ENCODE data around the gene SLAMF6.
"Not testable (repeated sequence)": the region's sequence is repeated elsewhere in the genome, so short reads cannot be mapped to it uniquely, and the experiment has no call there.

SLAMF6 gene

GRCh38 chr1:160522622-160523345 is at the start of gene SLAMF6:
Gene SLAMF6, minus strand, starts transcription at chr1:160523255. Its CDS starts 63 bp downstream, at chr1:160523192.
- DNase-seq: peak; percentile 32

GRCh38 chr1:160570840-160571239 is 47.8 kb upstream of the SLAMF6 start:
- DNase-seq: no peak

- DNase-seq: no peak
These were observed 46.8 kb upstream of the SLAMF6 start for GRCh38 chr1:160569806-160570205.

GRCh38 chr1:160567858-160568682 is 45.0 kb upstream of the SLAMF6 start:
- no peak for DNase-seq

- no peak for DNase-seq
These were observed 44.3 kb upstream of the SLAMF6 start for GRCh38 chr1:160567341-160567740.

- DNase-seq: no peak
These were observed 42.5 kb upstream of the SLAMF6 start for GRCh38 chr1:160565564-160565963.

GRCh38 chr1:160563230-160563629 is 40.2 kb upstream of the SLAMF6 start:
- DNase-seq: not testable (repeated sequence)

GRCh38 chr1:160562745-160563144 is 39.7 kb upstream of the SLAMF6 start:
- not testable (repeated sequence) for DNase-seq

- no peak for DNase-seq
These were observed 37.8 kb upstream of the SLAMF6 start for GRCh38 chr1:160560806-160561205.

GRCh38 chr1:160560045-160560705 is 37.1 kb upstream of the SLAMF6 start:
- no peak for DNase-seq

- not testable (repeated sequence) for DNase-seq
These were observed 36.4 kb upstream of the SLAMF6 start for GRCh38 chr1:160559437-160559836.

- DNase-seq: no peak
These were observed 35.8 kb upstream of the SLAMF6 start for GRCh38 chr1:160558660-160559380.

GRCh38 chr1:160553778-160554177 is 30.7 kb upstream of the SLAMF6 start:
- DNase-seq: no peak

GRCh38 chr1:160552425-160552824 is 29.4 kb upstream of the SLAMF6 start:
- no peak for DNase-seq

- no peak for DNase-seq
These were observed 27.5 kb upstream of the SLAMF6 start for GRCh38 chr1:160550572-160551034.

GRCh38 chr1:160549665-160550006 is 26.6 kb upstream of the SLAMF6 start:
- DNase-seq: no peak

GRCh38 chr1:160548960-160549664 is 26.1 kb upstream of the SLAMF6 start:
- no peak for DNase-seq

GRCh38 chr1:160548183-160548582 is 25.1 kb upstream of the SLAMF6 start:
- DNase-seq: no peak

- peak; percentile 12 for DNase-seq
These were observed 24.4 kb upstream of the SLAMF6 start for GRCh38 chr1:160547422-160547821.

- no peak for DNase-seq
These were observed 23.9 kb upstream of the SLAMF6 start for GRCh38 chr1:160546942-160547341.

- DNase-seq: peak; percentile 25
These were observed 21.6 kb upstream of the SLAMF6 start for GRCh38 chr1:160544647-160545046.

- DNase-seq: no peak
These were observed 19.4 kb upstream of the SLAMF6 start for GRCh38 chr1:160542303-160542945.

All from NCI-H82 (cell line).